NCI-H526 treated with DMSO at 0.1 percent for 48 hours (cell line): ENCODE data around the gene COPS9.

ENCODE experiments used
- DNase-seq: peaks from one replicate; lab custom pipeline; 2025; lab: John Stamatoyannopoulos, UW

The COPS9 gene

DNA sequence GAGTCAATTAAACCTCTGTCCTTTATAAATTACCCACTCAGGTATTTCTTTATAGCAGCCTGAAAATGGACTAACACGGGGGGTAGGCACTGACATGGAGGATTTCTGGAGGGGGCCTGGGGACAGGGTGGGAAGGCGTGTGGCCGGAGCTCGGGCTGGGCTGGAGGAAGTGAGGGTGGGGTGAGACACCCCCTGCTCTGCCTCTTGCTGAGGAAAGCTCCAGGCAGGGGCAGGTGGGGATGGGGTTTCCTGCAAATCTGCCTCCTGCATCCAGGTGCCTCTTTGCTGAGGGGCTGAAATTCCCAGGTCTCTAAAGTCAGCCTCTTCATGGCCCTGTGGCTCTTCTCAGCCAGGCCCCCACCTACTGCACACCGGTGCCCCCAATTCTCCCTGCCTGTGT is 30.1 kb upstream of the COPS9 start:
- DNase-seq: no peak

DNA sequence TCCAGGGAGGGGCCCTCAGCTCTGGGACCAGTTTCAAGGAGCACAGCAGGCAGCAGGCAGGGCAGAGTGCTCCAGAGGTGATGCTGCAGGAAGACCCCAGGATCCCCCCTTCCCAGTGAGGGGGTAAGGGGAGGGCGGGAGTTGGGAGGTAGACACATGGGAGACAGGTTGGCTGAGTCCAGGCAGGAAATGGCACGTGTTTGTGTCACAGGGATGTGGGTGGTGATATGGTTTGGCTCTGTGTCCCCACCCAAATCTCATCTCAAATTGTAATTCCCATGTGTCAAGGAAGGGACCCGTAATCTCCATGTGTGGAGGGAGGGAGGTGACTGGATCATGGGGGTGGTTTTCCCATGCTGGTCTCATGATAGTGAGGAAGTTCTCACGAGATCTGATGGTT is 29.6 kb upstream of the COPS9 start:
- no peak for DNase-seq

DNA sequence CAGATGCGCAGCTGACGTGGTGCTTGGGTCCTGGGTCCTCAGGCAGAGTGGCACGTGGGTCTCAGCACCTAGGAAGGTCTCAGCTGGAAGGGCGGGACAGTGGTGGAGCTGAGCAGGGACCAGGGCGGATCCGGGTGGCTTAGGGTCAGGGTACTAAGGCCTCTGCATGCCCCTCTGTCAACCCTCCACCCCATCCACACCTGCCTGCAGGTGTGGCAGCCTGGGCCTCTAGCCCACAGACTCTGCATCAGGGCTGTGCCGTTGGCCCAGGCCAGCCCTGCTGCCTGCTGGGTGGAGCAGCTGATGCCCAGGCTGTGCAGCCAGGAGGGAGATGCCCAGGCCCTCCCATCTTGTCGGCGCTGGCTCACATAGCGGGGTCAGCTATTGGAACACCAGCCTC is 28.9 kb upstream of the COPS9 start:
- DNase-seq: no peak

DNA sequence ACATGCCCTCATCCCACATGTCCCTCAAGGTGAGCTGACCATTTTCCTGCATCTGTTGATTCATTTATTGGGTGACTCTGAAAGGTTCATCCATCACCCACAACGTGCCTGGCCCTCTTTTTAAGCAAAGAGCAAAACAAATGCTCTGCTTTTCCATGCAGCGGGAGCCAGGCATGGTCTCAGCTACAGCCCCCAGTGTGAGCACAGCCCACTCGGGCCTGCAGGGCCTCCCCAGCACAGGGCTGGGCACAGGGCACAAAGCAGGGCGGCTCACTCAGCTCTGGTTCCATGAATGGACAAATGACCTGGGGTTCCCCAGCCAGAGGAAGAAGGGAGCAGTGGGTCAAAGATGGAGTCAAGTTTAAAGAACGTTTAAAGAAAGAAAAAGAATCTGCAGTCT is 28.5 kb upstream of the COPS9 start:
- DNase-seq: no peak

DNA sequence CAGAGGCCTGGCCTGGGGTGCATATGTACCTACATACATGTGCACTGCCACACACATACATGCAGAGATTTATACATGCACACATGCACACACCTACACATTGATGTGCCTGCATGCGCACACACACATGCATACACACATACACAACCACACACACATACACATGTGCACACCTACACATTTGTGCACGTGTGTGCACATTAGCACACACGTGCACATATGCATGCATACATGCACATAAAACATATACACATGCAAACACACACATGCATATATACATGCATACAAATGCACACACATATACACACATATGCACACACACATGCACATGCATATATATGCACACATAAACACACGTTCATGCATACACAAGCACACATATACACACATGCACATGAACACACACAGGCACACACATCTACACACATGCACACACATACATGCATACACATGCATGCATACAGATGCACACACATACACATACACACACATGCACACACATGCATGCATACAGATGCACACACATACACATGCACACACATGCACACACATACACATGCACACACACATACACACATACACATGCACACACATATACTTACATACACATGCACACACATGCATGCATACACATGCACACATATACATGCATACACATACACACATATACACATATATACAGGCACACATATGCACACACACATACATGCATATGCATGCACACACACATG is 27.9 kb upstream of the COPS9 start:
- no peak for DNase-seq

DNA sequence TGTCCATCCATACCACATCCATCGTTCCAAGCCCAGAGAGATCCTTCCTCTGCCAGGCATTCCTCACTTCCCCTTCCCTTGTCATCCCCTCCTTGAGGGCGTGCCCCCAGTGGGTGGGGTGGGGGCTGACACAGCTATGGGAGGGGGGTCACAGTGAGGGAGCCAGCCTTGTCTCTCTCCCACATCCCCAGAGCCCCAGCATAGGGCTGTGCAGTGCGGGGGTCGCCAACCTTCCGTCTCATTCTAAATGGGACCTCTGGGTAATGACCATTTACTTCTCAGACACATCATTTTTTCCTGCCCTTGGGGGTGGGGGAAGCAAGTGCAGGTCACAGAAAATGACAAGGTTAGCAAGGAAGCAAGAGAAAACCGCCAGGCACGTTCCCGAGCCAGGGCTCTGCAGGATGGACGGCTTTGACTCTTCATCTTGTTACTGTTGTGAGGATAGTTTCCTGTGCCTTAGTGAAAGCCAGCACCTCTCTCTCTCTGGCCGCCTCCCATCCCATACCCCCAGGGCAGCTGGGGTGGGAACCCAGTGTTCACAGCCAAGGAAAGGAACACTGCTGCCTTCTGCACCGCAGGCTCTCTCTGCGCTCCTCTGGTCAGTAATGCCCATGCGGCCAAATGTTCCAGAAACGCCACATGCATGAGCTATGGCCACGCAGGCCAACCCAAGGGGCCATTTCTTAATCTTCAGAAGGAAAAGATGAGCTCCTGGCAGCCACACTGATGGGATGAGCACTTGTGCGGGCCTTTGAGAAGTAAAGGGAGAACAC is 27.0 kb upstream of the COPS9 start:
- DNase-seq: no peak

DNA sequence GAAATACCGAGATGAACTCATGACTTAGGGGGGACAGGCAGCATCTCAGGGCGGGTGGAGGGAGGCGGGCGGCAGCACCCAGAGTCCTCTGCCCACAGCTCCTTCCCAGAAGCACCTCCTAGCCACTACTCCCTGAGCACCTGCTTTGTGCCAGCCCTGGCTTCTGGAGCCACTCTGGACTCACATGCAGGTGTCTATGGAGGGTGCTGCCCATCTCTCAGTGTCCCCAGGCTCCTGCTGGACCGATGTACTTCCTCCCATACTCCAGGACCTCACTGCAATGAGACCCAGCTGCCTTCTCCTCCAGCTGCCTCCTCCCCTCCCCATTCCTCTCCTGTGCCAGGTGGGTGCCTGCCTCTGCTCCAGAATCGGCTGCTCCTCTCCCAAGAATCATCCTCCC is 26.4 kb upstream of the COPS9 start:
- no peak for DNase-seq

DNA sequence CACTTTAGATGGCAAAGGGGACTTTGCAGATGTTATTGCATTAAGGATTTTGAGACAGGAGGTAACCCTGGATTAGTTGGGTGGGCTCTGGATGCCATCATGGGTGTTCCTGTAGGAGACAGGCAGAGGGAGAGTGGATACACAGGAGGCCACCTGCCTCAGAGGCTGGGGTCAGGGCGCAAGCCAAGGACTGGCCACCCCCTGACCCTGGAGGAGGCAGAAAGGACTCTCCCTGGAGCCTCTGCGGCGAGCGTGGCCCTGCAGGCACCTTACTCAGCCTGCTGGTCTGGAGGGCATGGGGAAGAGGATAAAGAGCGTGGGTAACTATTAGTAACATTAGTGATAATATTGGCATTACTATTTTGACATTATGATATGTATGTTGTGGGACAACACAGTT is 25.9 kb upstream of the COPS9 start:
- DNase-seq: no peak

DNA sequence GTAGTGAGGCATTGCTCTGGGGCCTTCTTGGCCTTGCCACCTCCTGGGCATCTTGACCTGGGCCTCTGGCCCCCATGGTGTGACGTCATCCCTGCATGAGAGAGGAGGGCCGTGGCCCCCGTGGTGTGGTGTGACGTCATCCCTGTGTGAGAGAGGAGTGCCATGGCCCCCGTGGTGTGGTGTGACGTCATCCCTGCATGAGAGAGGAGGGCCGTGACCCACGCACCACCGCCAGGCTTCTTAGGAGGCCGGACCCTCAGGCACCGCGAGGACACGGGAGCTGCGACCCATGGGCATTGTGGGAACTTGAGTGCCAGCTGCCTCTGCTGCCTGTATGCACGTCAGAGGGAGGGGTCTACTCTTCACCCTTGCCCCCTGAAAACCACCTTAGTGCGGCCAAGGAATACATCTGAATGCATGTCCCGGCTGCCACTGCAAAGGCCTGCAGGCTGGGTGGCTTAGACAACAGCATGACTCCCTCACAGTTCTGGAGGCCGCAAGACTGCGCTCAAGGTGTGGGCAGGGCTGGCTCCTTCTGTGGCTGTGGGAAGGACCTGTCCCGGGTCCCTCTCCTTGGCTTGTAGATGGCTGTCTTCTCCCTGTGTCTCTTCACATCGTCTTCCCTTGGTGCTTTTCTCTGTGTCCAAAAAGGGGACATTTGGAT is 25.1 kb upstream of the COPS9 start:
- no peak for DNase-seq

DNA sequence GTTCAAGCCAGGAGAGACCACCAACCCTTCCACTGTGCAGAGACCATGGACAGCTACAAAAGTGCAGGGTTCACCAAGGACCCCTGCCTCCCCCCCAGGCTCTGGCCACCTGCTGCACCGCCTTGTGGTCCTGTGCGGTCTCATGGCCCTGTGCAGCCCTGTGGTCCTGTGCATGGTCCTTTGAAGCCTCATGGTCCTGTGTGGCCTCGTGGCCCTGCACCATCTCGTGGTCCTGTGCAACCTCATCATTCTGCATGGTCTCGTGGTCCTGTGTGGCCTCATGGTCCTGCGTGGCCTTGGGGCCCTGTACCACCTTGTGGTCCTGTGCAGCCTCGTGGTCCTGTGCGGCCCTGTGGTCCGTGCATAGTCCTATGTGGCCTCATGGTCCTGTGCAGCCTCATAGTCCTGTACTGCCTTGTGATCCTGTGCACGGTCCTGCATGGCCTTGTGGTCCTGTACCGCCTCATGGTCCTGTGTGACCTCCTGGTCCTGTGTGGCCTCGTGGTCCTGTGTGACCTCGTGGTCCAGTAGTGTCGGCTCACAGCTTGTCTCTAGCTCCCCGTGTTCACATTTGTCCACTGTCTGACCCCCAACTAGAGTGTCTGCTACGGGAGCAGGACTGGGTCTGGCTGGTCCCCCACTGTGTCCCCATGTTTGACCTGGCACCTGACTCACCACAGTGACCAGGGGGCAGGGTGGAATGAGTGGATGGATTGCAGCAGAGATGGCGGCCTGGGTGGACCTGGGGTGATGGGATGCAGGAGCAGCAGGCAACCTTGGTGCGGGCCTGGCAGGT is 24.4 kb upstream of the COPS9 start:
- DNase-seq: no peak

DNA sequence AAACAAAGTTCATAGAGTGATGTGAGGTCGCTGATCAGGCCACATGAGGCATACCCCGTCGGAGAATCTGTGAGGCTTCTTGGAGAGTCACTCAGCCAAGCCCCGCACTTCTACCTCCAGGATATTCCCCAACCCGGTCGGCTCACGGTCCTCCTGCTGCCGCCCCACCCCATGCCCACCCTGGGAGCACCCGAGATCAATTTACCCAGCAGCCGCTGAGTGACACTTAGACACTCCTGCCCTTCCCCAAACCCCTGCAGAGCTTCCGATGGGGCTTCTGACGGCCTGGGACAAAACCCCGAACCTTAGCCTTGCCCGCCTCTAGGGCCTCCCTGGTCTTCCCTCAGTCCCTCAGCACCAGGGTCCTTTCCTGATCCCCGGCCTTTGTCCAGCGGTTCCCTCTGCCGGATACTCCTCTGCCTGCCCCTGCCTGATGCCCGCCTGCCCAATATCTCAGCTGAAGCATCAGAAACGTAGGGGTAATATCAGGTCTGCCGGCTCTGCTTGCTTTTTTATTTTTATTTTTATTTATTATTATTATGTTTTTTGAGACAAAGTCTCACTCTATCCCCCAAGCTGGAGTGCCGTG is 23.2 kb upstream of the COPS9 start:
- no peak for DNase-seq

DNA sequence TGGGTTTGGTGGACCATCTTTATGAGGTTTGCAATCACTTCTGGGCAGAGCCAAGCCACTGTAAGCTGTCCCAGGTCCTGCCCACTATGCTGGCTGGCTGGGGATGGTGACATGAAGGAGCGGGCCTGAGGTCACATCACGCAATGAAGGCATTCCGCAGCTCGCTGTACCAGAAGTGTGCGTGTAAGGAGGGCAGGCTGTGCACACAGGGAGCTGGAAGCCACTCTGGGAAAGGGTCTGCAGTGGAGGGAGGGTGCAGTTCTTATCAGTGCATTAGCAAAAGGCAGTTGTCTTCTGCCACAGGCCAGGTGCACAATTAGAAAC is 21.0 kb upstream of the COPS9 start:
- no peak for DNase-seq

DNA sequence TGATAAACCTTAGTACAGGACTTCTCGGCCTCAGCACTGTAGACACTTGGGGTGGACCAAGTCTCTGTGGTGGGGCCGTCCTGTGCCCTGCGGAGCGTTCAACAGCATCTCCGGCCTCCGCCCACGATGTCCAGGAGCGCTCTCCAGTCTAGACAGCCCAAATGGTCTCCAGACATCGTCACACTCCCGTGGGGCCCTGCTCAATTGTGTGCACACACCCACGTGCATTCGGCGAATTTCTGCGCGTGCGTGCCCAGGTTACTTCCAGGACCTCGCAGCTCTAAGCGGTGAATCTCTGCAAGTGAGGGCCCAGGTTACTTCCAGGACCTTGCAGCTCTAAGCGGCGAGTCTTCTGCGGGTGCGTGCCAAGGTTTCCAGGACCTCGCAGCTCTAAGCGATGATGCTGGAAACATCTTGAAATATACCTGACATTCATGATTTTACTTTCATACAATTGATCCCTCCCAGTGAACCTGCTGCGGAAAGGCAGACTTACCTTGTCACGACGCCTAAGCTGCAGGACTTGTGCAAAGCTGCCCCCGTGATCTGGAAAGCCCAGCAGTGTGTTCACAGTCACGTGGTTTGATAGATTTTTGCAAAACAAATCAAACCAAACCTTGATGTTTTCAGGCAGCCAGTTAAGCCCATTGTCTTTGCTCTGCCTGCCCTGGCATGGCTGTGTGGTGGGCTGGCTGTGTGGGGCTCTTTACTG is 20.5 kb upstream of the COPS9 start:
- DNase-seq: peak; percentile 48

DNA sequence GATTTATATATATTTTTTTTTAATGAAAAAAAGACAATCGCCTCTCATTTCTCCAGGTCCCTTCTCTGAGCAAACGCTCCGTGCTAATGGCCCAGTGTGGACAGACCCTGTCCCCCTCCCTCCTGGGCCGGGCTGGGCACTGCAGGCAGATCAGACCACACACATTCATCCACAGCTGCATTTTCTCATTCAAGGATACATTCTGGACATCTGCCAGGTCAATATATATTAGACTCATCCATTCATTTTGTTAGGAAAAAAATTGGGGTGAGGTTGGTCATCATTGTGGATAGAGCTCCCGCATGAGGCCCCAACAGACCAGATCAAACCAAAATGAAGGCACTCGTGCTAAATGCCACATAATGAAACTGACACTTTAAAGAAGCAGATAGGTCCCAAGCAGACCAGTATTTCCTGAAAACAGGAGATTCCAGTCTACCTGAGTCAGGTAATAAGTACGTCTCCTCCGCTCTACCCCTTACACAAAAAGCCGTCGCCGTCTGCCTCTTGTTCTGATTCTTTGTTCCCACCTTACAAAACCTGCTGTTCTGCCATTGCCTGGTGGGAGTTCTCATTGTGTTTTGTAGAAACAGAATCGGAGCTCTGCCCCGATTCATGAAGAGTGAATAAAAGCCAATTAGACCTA is 19.8 kb upstream of the COPS9 start:
- no peak for DNase-seq

DNA sequence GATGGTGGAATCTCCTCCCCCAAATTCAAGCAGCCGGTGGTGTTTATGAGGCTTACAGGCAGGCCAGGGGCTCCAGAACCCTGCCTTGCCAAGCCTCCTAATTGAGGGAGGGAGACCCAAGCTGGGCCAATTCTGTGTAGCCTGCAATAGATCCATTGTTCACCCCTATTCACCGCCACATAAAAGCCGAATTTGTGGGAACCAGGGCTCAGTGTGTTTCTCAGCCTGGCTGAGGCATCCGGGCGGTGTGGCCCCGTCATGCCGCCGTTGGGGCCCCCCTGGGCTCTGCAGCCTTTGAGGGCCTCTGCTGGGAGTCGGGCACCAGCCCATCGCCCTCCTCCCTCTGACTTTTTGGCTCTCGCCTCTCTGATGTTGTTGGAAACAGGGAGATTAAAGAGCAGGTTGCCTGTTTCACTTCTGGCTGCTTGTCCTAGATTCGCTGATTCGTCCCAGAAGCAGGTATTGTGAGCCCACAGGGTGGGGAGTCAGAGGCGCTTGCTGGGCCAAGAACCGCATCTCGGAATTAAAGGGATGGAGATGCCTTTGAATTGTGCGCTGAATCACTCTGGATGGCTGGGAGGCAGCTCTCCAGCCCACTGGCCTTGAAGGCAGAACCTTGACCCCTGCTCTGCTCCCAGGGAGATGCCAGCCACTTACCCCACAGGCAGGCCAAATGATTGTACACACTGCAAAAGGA is 19.1 kb upstream of the COPS9 start:
- no peak for DNase-seq

DNA sequence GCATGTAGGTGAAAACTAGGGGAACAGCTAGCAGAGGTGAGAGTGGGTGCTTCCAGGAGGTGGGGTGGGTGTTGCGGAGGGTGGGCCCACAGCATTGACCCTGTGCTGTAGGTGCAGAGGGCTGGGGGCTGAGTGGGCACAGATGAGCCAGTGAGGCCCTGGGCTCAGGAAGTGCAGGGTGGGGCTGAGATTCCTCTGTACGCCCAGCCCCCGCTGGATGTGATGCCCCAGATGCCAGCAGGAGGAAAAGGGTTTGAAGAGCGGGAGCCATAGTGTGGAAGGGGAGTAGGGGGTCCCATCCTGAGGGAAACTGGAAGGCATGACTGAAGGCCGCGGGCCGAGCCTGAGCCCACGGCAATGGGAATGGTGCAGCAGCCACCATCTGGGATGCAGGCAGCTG is 18.5 kb upstream of the COPS9 start:
- no peak for DNase-seq

DNA sequence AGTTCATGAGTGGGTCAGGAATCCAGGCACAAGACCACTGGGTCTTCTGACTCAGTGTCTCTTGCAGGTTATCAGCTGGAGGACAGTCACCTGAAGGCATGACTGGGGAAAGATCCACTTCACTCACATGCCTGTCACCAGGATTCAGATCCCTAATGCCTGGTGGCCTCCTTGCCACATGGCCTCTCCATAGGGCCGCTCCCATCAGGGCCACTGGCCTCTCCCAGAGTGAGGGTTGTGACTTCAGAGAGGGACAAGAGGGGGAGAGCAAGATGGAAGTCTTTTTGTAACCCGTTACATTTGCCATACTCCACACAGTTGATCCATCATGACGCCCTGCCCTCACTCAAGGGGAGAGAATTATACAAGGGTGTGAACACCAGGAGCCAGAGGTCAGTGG is 17.3 kb upstream of the COPS9 start:
- DNase-seq: no peak

DNA sequence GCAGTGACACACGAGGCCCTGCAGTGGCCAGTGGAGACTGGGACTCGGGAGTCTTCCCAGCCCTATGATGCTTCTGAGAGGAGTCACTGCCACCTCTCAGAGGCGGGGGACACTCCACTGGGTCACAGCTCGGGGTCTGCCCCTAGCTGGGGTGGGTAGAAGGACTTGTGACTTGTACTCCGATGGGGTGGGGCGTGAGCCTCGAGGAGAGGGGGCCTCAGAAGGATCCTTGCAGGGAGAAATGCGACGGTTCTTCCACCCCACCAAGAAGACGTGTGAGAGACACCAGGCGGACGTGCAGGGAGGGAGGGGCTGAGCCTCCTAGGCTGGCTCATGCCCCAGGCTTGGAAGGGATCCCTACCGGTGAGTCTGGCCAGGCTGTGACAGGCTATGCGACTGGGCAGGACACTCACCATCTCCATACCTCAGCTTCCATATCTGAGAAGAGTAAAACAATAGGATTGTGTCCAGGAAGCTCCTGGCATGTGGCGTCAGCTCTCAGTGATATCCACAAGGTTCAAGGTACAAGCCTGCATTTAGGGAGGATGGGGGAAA is 15.4 kb upstream of the COPS9 start:
- DNase-seq: no peak

DNA sequence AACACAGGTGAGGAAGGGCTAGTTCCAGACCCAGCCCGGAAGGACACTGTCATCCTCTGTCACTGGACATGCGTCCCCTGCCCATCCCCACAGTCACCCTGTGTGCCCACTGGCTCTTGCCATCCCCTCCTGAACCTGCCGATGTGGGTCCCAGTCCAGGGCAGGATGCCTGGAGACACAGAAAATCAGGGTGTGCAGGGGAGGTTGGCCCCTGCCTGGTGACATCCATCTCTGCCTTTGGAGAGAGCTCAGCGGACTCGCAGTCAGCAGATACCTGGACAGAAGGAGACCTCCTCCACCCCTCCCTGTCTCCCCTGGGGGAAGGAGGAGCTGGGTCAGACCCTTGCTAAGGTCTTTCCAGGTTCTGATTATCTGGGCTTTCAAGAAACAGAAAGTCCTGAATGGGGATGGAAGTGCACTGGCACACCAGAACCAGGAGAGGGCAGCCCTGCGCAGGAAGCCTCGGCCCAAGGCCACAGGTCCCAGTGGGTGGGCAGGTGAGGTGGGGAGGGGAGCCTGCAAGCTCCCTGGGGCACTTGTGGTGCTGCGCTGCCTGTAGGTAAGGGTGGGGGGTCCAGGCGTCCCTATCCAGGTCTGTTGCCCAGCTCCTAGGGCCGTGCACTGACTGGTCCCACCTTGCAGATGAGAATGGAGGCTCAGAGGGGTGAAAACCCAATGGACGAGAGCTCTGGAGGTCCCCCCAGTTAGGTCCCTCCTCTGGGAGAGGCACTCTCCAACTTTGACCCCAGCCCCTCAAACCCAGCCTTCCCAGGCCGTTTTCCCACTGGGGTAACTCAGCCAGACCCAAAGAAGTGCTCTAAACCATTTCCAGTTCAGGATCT is 14.1 kb upstream of the COPS9 start:
- DNase-seq: peak; percentile 6
